ENCODE data around the gene ALPG. TPM values are rescaled to one million over a fixed set of nuclear protein-coding genes. Genes with fewer than 3 reads are reported as not detected.

Gene ALPG
- total and polyA plus RNA-seq, 2 donors (not counting 1 experiment from before 2014, with no cell fraction given) = not detected

DNA sequence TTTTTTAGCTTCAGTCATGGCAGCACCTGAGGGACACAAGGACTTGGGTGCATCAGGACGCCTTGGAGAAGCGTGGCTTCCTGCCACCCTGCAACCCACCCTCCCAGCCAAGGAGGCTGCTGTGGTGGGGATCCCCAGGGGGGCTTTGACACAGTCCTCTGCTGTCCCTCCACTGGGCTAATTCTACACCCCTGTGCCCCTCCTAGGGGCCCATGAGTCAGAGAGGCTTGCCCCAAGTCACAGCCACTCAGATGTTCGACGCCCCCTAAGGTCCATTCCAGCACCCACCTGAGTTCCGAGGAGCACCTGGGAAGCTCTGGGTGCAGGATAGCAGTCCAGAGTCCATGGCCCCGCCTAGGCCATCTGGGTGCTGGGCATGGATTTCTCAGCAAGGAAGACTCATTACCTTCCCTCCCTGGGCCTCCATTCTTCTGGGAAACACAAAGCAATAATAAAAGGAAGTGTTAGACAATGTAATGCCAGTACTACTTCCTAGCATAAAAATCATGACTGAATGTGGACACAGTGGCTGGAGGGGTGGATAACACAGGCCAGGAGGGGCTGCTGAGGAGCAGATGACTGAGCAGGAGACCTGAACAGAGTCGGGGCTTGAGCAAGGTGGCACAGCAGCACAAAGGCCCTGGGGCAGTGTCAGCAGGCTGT is 3.7 kb downstream of the ALPG start:
- ATAC-seq (ENCODE audit: low read depth) (no peak), DNase-seq (no peak)
- Histone ChIP-seq H3K27ac (ENCODE audit: low read length in 2 of 2) (no peak overlapping the region), H3K4me3 (ENCODE audit: control extremely low read depth in 1 of 5, extremely low read depth in 1 of 5, insufficient read depth in 1 of 5, low read depth in 2 of 5, low read length in 4 of 5) (no peak overlapping the region), H2AFZ (ENCODE audit: insufficient read depth, low read depth, low read length, poor library complexity, severe bottlenecking) (no peak overlapping the region), H4K20me1 (ENCODE audit: control insufficient read depth, insufficient read depth, low read length, poor library complexity, severe bottlenecking) (no peaks in the 10 kb centered on the region), H3K9me3 (ENCODE audit: control extremely low read depth in 1 of 3, control insufficient read depth in 2 of 3, insufficient read depth in 1 of 3, low read length in 2 of 3) (no peaks in the 10 kb centered on the region), H3K4me2 (replicated peaks; ENCODE audit: low read depth, low read length, poor library complexity, severe bottlenecking) (no peak overlapping the region), H3K9ac (ENCODE audit: low read length) (no peak overlapping the region), H3K36me3 (replicated peaks in 1 of 2; ENCODE audit: control extremely low read depth in 1 of 2, control insufficient read depth in 1 of 2, extremely low read depth in 1 of 2, insufficient read depth in 2 of 2, low read length in 1 of 2) (no peaks in the 10 kb centered on the region), H3K27me3 (replicated peaks in 1 of 4; ENCODE audit: control extremely low read depth in 1 of 4, control insufficient read depth in 3 of 4, insufficient read depth in 4 of 4, low read length in 3 of 4) (no peaks in the 10 kb centered on the region), H3K4me1 (ENCODE audit: control insufficient read depth in 2 of 2, insufficient read depth in 2 of 2, low read length in 2 of 2) (no peaks in the 10 kb centered on the region), H3K79me2 (ENCODE audit: control insufficient read depth, insufficient read depth, low read length) (no peaks in the 10 kb centered on the region)
- peaks cover 10% of the 10 kb centered on the region for H3K4me1 Mint-ChIP-seq
- H3K4me3 Mint-ChIP-seq = no peak overlapping the region
- ChIA-PET POLR2A (no interaction called here), CTCF (no interaction called here)
- intact Hi-C loops (cut with micrococcal nuclease) = no loop called here
- TF ChIP-seq EZH2 (IDR thresholded peaks at IDR 0.05; ENCODE audit: borderline replicate concordance, insufficient read depth, low read depth, low read length, poor library complexity, severe bottlenecking) = no peak
- TF ChIP-seq, protein P1, sequence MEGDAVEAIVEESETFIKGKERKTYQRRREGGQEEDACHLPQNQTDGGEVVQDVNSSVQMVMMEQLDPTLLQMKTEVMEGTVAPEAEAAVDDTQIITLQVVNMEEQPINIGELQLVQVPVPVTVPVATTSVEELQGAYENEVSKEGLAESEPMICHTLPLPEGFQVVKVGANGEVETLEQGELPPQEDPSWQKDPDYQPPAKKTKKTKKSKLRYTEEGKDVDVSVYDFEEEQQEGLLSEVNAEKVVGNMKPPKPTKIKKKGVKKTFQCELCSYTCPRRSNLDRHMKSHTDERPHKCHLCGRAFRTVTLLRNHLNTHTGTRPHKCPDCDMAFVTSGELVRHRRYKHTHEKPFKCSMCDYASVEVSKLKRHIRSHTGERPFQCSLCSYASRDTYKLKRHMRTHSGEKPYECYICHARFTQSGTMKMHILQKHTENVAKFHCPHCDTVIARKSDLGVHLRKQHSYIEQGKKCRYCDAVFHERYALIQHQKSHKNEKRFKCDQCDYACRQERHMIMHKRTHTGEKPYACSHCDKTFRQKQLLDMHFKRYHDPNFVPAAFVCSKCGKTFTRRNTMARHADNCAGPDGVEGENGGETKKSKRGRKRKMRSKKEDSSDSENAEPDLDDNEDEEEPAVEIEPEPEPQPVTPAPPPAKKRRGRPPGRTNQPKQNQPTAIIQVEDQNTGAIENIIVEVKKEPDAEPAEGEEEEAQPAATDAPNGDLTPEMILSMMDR (IDR thresholded peaks at IDR 0.05) = no peak
- no peak overlapping the region for H3K27ac Mint-ChIP-seq
- 77% methylated on average over 7 of the region's 7 CpGs for WGBS (ENCODE audit: insufficient coverage)
- H3K27me3 Mint-ChIP-seq = peaks cover 20% of the 10 kb centered on the region
- no peaks in the 10 kb centered on the region for H3K9me3 Mint-ChIP-seq (ENCODE audit: insufficient read depth)

DNA sequence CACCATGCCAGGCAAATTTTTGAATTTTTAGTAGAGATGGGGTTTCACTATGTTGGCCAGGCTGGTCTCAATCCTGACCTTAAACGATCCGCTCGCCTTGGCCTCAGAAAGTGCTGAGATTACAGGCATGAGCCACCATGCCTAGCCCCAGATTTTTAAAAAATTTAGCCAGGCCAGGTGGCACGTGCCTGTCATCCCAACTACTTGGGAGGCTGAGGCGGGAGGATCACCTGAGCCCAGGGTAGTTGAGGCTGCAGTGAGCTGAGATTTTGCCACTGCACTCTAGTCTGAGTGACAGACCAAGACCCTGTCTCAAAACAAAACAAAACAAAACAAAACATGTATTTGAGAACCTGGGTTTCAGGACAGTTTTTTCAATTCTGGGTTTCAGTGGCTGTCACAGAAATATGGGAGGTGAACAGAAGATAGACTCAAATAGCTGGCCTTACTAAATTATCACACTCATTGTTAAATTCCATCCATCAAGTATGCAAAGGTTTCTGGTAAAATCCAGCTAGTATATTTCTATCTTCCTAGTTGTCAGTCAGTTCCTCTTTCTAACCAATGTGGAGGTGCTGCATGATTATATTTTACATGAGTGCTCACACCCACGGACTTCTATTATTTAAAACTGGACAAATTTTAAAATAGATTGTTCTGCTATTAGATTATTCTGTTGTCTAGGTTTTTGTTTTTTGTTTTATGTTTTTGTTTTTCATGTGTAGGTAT is 5.4 kb downstream of the ALPG start:
- Histone ChIP-seq H2AFZ (ENCODE audit: insufficient read depth, low read depth, low read length, poor library complexity, severe bottlenecking) (no peak overlapping the region), H3K9ac (ENCODE audit: low read length) (no peak overlapping the region), H4K20me1 (ENCODE audit: control insufficient read depth, insufficient read depth, low read length, poor library complexity, severe bottlenecking) (no peaks in the 10 kb centered on the region), H3K4me2 (replicated peaks; ENCODE audit: low read depth, low read length, poor library complexity, severe bottlenecking) (no peak overlapping the region), H3K9me3 (ENCODE audit: control extremely low read depth in 1 of 3, control insufficient read depth in 2 of 3, insufficient read depth in 1 of 3, low read length in 2 of 3) (no peaks in the 10 kb centered on the region), H3K4me1 (ENCODE audit: control insufficient read depth in 2 of 2, insufficient read depth in 2 of 2, low read length in 2 of 2) (no peaks in the 10 kb centered on the region), H3K4me3 (ENCODE audit: control extremely low read depth in 1 of 5, extremely low read depth in 1 of 5, insufficient read depth in 1 of 5, low read depth in 2 of 5, low read length in 4 of 5) (no peak overlapping the region), H3K27ac (ENCODE audit: low read length in 2 of 2) (no peak overlapping the region), H3K27me3 (replicated peaks in 1 of 4; ENCODE audit: control extremely low read depth in 1 of 4, control insufficient read depth in 3 of 4, insufficient read depth in 4 of 4, low read length in 3 of 4) (no peaks in the 10 kb centered on the region), H3K79me2 (ENCODE audit: control insufficient read depth, insufficient read depth, low read length) (no peaks in the 10 kb centered on the region), H3K36me3 (replicated peaks in 1 of 2; ENCODE audit: control extremely low read depth in 1 of 2, control insufficient read depth in 1 of 2, extremely low read depth in 1 of 2, insufficient read depth in 2 of 2, low read length in 1 of 2) (no peaks in the 10 kb centered on the region)
- H3K27me3 Mint-ChIP-seq = peaks cover 28% of the 10 kb centered on the region
- peaks cover 10% of the 10 kb centered on the region for H3K4me1 Mint-ChIP-seq
- H3K4me3 Mint-ChIP-seq = no peak overlapping the region
- H3K27ac Mint-ChIP-seq = no peak overlapping the region
- POLR2A ChIA-PET = no interaction called here
- DNase-seq (no peak), ATAC-seq (ENCODE audit: low read depth) (no peak)
- 92% methylated on average over 4 of the region's 6 CpGs for WGBS (ENCODE audit: insufficient coverage)
- no peaks in the 10 kb centered on the region for H3K9me3 Mint-ChIP-seq (ENCODE audit: insufficient read depth)
- TF ChIP-seq, protein P1 (IDR thresholded peaks at IDR 0.05) = no peak
- TF ChIP-seq EZH2 (IDR thresholded peaks at IDR 0.05; ENCODE audit: borderline replicate concordance, insufficient read depth, low read depth, low read length, poor library complexity, severe bottlenecking) = no peak
- intact Hi-C loops (cut with micrococcal nuclease) = no loop called here
- CTCF ChIA-PET = no interaction called here
